WERI-Rb-1 (cell line): ENCODE data around the gene MS4A10.

ENCODE experiments used
- DNase-seq: peaks from one replicate; pipeline ENCODE4 v3.0.0-alpha.2; 2020
- H3K27ac ChIP-seq: fragments of 250-450 bp; sonication (Bioruptor Pico); 2 replicates; pipeline ENCODE4 v1.5.1; 2020; ENCODE audit warnings: mild to moderate bottlenecking, moderate library complexity
- H3K27me3 ChIP-seq: fragments of 250-450 bp; sonication (Bioruptor Pico); 2 replicates; pipeline ENCODE4 v1.5.1; 2021; ENCODE audit warnings: mild to moderate bottlenecking, low read depth, moderate library complexity; ENCODE audit not compliant: insufficient read depth, severe bottlenecking
- H3K36me3 ChIP-seq: fragments of 250-450 bp; sonication (Bioruptor Pico); 2 replicates; pipeline ENCODE4 v1.5.1; 2020; ENCODE audit warnings: mild to moderate bottlenecking, moderate library complexity
- H3K4me3 ChIP-seq: 2 replicates; pipeline ENCODE4 v1.5.1; 2011; ENCODE audit warnings: low read depth, mild to moderate bottlenecking, control low read depth, low read length
- H3K9me3 ChIP-seq: fragments of 250-450 bp; sonication (Bioruptor Pico); 2 replicates; pipeline ENCODE4 v1.5.1; 2021; ENCODE audit warnings: mild to moderate bottlenecking, moderate library complexity; ENCODE audit not compliant: severe bottlenecking
- TF ChIP-seq, protein P1 (sequence below): IDR thresholded peaks from 2 replicates; pipeline ENCODE4 v1.5.1; 2011; ENCODE audit warnings: low read depth, mild to moderate bottlenecking, control low read depth, inconsistent platforms, low read length

The MS4A10 gene

DNA sequence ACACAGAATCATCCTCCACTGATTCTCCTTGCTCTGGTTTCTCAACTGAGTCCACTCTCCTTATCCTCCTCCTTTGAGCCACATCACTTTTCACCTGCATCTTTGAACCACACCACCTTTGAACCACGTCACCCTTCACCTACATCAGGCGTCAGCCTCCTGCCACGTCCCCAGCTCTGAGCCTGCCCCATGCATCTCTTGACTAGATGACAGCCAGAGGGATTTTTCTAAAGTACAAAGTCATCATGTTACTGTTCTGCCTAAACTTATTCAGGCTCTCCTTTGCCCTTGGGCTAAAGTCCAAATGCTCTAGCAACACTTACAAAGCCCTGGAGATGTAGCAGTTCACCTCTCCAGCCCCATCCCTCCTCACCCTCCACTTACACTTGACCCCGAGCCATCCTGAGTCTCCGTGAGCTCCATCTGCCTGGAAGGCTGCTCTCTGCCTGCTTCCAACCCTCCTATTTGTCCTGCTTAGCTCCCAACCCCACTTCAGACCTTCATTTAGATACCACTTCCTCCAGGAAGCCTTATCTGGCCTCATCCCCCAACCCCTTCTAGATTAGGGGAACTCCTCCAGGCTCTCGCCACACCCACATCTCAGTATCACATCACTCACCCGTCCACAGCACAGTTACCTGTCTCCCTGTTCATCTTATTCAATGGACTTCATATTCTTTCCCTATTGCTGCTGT lies 3.7 kb upstream of the MS4A10 start:
- Histone ChIP-seq H3K27me3 (no peaks in the 10 kb centered on the region), H3K36me3 (no peaks in the 10 kb centered on the region), H3K27ac (no peak overlapping the region), H3K9me3 (no peaks in the 10 kb centered on the region), H3K4me3 (no peak overlapping the region)
- no peak for DNase-seq
- TF ChIP-seq, protein P1, sequence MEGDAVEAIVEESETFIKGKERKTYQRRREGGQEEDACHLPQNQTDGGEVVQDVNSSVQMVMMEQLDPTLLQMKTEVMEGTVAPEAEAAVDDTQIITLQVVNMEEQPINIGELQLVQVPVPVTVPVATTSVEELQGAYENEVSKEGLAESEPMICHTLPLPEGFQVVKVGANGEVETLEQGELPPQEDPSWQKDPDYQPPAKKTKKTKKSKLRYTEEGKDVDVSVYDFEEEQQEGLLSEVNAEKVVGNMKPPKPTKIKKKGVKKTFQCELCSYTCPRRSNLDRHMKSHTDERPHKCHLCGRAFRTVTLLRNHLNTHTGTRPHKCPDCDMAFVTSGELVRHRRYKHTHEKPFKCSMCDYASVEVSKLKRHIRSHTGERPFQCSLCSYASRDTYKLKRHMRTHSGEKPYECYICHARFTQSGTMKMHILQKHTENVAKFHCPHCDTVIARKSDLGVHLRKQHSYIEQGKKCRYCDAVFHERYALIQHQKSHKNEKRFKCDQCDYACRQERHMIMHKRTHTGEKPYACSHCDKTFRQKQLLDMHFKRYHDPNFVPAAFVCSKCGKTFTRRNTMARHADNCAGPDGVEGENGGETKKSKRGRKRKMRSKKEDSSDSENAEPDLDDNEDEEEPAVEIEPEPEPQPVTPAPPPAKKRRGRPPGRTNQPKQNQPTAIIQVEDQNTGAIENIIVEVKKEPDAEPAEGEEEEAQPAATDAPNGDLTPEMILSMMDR: no peak

DNA sequence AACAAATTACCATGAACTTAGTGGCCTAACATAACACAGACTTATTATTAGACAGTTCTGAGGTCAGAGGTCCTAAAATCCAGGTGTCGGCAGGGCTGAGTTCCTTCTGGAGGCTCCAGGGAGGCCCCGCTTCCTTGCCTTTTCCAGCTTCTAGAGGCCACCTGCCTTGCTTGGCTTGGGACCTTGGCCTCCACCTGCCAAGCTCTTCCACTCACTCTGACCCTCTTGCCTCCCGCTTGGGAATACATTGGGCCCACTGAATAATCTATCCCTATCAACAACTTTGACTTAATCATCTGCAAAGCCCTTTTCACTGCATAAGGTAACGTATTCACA lies 3.2 kb upstream of the MS4A10 start:
- no peak for DNase-seq
- H3K4me3 ChIP-seq: no peak overlapping the region
- H3K36me3 ChIP-seq: no peaks in the 10 kb centered on the region
- no peak overlapping the region for H3K27ac ChIP-seq
- TF ChIP-seq, protein P1: no peak
- no peaks in the 10 kb centered on the region for H3K27me3 ChIP-seq
- H3K9me3 ChIP-seq: no peaks in the 10 kb centered on the region

DNA sequence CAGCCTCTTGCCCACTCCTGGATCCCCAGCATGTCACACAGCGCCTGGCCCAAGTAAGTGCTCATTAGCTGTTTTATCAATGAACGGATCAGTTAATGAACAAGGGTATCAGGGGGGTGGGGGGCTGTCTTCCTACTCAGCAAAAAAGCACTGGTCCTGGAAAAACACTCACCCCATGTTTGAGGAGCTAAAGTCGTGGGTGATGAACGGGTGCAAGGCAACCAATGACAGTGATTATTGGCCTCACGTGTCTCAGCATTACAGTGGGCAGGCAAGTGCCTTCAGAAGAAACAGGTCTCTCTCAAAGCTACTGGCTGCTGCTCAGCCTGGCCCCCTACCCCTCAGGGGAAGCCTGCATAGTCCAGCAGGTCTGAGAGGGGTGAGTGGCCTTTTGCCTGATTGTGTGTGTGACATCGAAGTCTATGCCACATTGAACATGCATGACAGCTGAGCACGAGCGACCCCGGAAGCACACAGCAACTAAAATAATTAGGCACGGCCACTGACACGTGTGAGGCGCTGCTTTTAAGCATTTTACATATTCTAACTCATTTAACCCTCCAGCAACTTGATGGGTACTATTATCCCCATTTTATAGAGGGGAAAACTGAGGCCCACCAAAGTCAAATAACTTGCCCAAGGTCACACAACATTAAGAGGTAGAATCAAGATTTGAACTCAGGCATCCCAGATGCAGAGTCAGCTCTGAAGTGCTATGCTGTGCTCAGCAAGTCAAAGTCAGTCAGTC lies 2.6 kb upstream of the MS4A10 start:
- TF ChIP-seq, protein P1: no peak
- no peaks in the 10 kb centered on the region for H3K9me3 ChIP-seq
- no peaks in the 10 kb centered on the region for H3K36me3 ChIP-seq
- DNase-seq: no peak
- no peak overlapping the region for H3K27ac ChIP-seq
- no peak overlapping the region for H3K4me3 ChIP-seq
- H3K27me3 ChIP-seq: no peaks in the 10 kb centered on the region

DNA sequence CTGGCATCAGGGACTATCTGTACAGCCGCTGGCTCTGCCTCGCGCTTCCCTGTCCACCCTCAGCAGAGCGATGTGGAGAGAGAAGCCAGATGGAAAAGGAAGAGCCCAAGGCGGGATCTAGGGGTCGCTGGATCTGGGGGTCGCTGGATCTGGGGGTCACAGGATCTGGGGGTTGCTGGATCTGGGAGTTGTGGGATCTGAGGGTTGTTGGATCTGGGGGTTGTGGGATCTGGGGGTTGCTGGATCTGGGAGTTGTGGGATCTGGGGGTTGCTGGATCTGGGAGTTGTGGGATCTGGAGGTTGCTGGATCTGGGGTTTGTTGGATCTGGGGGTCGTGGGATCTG lies 2.0 kb upstream of the MS4A10 start:
- H3K27me3 ChIP-seq: no peaks in the 10 kb centered on the region
- no peak for DNase-seq
- H3K36me3 ChIP-seq: no peaks in the 10 kb centered on the region
- H3K4me3 ChIP-seq: no peak overlapping the region
- no peak overlapping the region for H3K27ac ChIP-seq
- TF ChIP-seq, protein P1: no peak
- no peaks in the 10 kb centered on the region for H3K9me3 ChIP-seq

DNA sequence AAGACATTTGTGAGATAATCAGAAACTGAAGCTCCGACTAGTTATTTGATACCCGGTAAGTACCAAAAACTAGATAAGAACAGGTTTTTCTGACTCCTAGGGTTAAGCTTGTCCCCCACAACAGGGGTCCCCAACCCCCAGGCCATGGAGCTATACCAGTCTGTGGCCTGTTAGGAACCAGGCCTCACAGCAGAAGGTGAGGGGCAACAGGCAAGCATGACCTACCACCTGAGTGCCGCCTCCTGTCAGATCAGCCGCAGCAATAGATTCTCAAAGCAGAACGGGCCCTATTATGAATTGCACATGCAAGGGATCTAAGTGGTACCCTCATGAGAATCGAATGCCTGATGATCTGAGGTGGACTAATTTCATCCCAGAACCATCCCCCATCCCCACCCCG lies 1.2 kb upstream of the MS4A10 start:
- TF ChIP-seq, protein P1: no peak
- Histone ChIP-seq H3K9me3 (no peaks in the 10 kb centered on the region), H3K36me3 (no peaks in the 10 kb centered on the region), H3K27me3 (no peaks in the 10 kb centered on the region), H3K27ac (no peak overlapping the region), H3K4me3 (no peak overlapping the region)
- DNase-seq: no peak
